Stimulated activated CD8-positive, alpha-beta memory T cell treated with anti-CD3 and anti-CD28 coated beads, Interleukin-4, amount 100 ng/mL, for 4 hours (primary cell): ENCODE measurements around the gene APBB2.

ENCODE experiments used
- DNase-seq, 2 donors: peaks; one replicate each; pipeline ENCODE4 v3.0.0-alpha.2; 2020; ENCODE audit warnings: low read depth in 2 of 2, low spot score in 1 of 2

APBB2 gene

GRCh38 chr4:41214136-41214824, at the start of gene APBB2:
TSS of gene APBB2 (minus strand) at chr4:41214542. CDS start at chr4:41033254, 181,288 bp downstream.
- no peak for DNase-seq

GRCh38 chr4:41262198-41262597, 47.9 kb upstream of the APBB2 start:
- DNase-seq: no peak

GRCh38 chr4:41260116-41260733, 45.9 kb upstream of the APBB2 start:
- no peak for DNase-seq

GRCh38 chr4:41258783-41259182, 44.4 kb upstream of the APBB2 start:
- no peak for DNase-seq

GRCh38 chr4:41257906-41258305, 43.6 kb upstream of the APBB2 start:
- DNase-seq: no peak

- no peak for DNase-seq
Measured at GRCh38 chr4:41257257-41257901, 43.0 kb upstream of the APBB2 start.

GRCh38 chr4:41256740-41257256, 42.5 kb upstream of the APBB2 start, which contains the start of gene UCHL1:
TSS of gene UCHL1 (plus strand) at chr4:41256928. CDS start at chr4:41256977, 49 bp downstream.
- no peak for DNase-seq

GRCh38 chr4:41256131-41256739, 41.9 kb upstream of the APBB2 start:
- DNase-seq: no peak

- no peak for DNase-seq
Measured at GRCh38 chr4:41245983-41246382, 31.6 kb upstream of the APBB2 start.

- no peak for DNase-seq
Measured at GRCh38 chr4:41241919-41242318, 27.6 kb upstream of the APBB2 start.

GRCh38 chr4:41236508-41236907, 22.2 kb upstream of the APBB2 start:
- no peak for DNase-seq

GRCh38 chr4:41236032-41236431, 21.7 kb upstream of the APBB2 start:
- no peak for DNase-seq

- no peak for DNase-seq
Measured at GRCh38 chr4:41232856-41233255, 18.5 kb upstream of the APBB2 start.

- no peak for DNase-seq
Measured at GRCh38 chr4:41232406-41232805, 18.1 kb upstream of the APBB2 start.

GRCh38 chr4:41227902-41228301, 13.6 kb upstream of the APBB2 start:
- DNase-seq: no peak

- DNase-seq: no peak
Measured at GRCh38 chr4:41221850-41222645, 7.7 kb upstream of the APBB2 start.

GRCh38 chr4:41219421-41219950, 5.1 kb upstream of the APBB2 start:
- no peak for DNase-seq

GRCh38 chr4:41218703-41219102, 4.4 kb upstream of the APBB2 start:
- no peak for DNase-seq

GRCh38 chr4:41217374-41217773, 3.0 kb upstream of the APBB2 start:
- no peak for DNase-seq

- DNase-seq: no peak
Measured at GRCh38 chr4:41217020-41217333, 2.6 kb upstream of the APBB2 start.
